ENCODE results near the gene EFCAB6.
A peak's percentile ranks its signal among the peaks of the same experiment; 100 is the strongest.

Gene EFCAB6

GRCh38 chr22:43541462-43542407, 270.4 kb downstream of the EFCAB6 start:
- no peak overlapping the region for H3K27ac ChIP-seq
- TF ChIP-seq ZFX (IDR thresholded peaks at IDR 0.05; ENCODE audit: borderline replicate concordance), result no peak
- TF ChIP-seq CTCF (IDR thresholded peaks at IDR 0.05), result no peak

- TF ChIP-seq CTCF (IDR thresholded peaks at IDR 0.05) (no peak), ZFX (IDR thresholded peaks at IDR 0.05; ENCODE audit: borderline replicate concordance) (no peak)
Observed at GRCh38 chr22:43541022-43541421, 271.1 kb downstream of the EFCAB6 start.

GRCh38 chr22:43540529-43540923, 271.6 kb downstream of the EFCAB6 start:
- no peak for TF ChIP-seq CTCF (IDR thresholded peaks at IDR 0.05)
- TF ChIP-seq ZFX (IDR thresholded peaks at IDR 0.05; ENCODE audit: borderline replicate concordance), result no peak
- H3K27ac ChIP-seq, result no peak overlapping the region

More at GRCh38 chr22:43541022-43541421, 271.1 kb downstream of the EFCAB6 start:
- no peak overlapping the region for H3K27ac ChIP-seq

- no peak for TF ChIP-seq CTCF (IDR thresholded peaks at IDR 0.05)
- no peak for TF ChIP-seq ZFX (IDR thresholded peaks at IDR 0.05; ENCODE audit: borderline replicate concordance)
- H3K27ac ChIP-seq, result no peak overlapping the region
Observed at GRCh38 chr22:43539572-43540528, 272.3 kb downstream of the EFCAB6 start.

GRCh38 chr22:43537019-43537585, 275.0 kb downstream of the EFCAB6 start:
- no peak overlapping the region for H3K27ac ChIP-seq
- TF ChIP-seq ZFX (IDR thresholded peaks at IDR 0.05; ENCODE audit: borderline replicate concordance), result no peak
- TF ChIP-seq CTCF (IDR thresholded peaks at IDR 0.05), result peak; percentile 33

GRCh38 chr22:43535741-43536140, 276.4 kb downstream of the EFCAB6 start:
- TF ChIP-seq CTCF (IDR thresholded peaks at IDR 0.05) (no peak), ZFX (IDR thresholded peaks at IDR 0.05; ENCODE audit: borderline replicate concordance) (no peak)
- H3K27ac ChIP-seq, result no peak overlapping the region
